ENCODE results near the gene RAB17.

Gene RAB17

DNA sequence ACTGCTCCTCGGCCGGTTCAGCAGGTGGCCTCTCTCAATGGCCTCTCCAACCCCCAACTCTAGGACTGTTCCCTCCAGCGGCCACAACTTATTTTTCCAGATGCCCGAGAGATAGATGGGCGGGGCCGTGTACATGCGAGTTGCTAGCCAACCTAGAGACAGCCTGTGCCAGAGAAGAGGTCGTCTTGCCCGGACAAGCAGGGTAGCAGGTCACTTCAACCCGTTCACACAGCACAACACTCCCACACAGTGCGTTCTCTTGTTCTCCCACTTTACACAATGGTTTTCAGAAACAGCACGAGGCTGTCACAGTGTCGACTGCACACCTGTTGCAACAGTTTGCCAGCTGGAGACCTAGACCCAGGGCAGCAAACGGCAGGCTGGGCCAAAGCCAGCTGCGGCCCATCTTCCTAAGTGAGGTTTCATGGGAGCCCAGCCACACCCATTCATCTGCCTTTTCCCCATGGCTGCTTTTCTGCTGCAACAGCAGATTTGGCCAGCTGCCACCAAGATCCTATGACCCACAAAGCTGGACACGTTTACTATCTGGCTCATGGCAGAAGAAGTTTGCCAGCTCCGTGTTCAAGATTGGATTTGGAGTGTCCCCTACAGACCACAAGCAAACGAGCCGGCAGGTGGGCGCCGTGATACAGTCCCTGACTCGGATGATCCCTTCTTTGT lies 31.4 kb downstream of the RAB17 start:
- DNase-seq (ENCODE audit: low read depth): no peak

- DNase-seq (ENCODE audit: low read depth): no peak
These were observed 32.9 kb downstream of the RAB17 start for GRCh38 chr2:237557633-237558015.

- no peak for DNase-seq (ENCODE audit: low read depth)
These were observed 33.5 kb downstream of the RAB17 start for GRCh38 chr2:237556773-237557632.

DNA sequence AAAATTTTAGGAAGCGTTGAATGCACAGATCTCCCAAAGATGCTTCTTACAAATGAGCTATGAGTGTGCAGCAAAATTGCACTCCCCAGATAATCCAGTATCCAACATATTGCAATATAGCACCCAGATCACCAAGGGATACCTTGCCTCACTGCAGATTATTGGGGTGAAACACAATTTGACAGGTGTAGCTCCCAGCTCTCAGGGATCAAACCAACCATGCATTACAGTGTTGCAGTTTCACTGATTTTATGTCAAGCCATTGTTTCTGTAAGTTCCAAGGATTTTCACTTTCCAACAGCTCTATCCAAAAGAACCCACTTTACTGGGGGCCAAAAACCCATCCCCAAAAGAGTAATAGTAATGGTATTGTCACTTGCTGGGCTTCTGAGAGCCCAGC lies 35.0 kb downstream of the RAB17 start:
- DNase-seq (ENCODE audit: low read depth): no peak

DNA sequence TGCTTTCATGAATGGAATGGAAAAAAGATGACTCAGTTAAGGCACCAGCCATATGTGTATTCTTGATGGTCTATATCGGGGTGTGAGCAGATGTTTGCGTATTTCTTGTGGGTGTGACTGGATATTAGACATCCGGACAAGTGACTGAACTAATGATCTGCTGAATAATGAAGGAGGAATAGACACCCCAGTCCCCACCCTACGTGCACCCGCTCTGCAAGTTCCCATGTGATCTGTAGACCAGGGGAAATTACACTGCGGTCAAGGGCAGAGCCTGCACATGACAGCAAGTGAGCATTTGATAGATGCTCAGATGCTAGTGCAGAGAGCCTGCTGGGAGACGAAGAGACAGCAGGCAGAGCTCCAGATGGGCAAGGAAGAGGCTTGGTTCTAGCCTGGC lies 36.6 kb downstream of the RAB17 start:
- DNase-seq (ENCODE audit: low read depth): no peak

- DNase-seq (ENCODE audit: low read depth): no peak
These were observed 37.6 kb downstream of the RAB17 start for GRCh38 chr2:237552908-237553307.

GRCh38 chr2:237551071-237551574 lies 39.4 kb downstream of the RAB17 start:
- DNase-seq (ENCODE audit: low read depth): no peak

DNA sequence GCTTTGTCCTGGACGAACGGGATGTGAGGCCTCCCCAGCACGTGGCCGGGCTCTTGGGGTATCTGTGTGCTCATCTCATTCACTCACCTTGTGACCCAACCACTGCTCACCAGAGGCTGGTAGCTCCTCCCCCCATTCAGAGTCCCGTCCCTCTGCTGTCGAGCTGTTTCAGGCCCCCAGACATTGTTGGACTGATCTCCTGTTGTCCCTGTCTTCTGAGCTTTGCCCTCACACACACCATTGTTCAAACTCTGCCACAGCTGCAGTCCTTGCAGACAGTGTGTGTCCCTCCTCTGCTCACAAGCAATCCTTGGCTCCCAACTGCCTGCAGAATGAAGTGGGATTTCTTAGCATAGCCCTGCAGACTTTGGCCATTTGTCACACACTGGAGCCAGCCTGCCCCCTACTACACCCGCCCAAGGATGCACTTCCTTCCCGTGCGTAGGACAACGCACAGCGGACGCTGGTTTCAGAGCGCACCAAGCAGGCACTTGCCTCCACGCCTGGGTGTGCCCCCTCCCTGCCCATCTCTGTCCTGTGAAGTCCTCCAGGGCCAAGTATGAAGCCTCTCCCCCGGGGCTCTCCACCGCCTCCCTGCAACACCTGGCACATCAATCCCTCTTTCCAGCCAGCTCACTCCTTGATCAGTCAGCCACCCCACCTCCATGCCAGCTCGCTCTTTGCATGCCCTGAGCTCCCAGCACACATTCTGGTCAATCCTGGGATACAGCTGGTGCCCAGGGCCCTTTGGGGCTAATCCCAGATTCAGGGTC lies 40.7 kb downstream of the RAB17 start:
- no peak for DNase-seq (ENCODE audit: low read depth)

- no peak for DNase-seq (ENCODE audit: low read depth)
These were observed 41.3 kb downstream of the RAB17 start for GRCh38 chr2:237549216-237549615.

DNA sequence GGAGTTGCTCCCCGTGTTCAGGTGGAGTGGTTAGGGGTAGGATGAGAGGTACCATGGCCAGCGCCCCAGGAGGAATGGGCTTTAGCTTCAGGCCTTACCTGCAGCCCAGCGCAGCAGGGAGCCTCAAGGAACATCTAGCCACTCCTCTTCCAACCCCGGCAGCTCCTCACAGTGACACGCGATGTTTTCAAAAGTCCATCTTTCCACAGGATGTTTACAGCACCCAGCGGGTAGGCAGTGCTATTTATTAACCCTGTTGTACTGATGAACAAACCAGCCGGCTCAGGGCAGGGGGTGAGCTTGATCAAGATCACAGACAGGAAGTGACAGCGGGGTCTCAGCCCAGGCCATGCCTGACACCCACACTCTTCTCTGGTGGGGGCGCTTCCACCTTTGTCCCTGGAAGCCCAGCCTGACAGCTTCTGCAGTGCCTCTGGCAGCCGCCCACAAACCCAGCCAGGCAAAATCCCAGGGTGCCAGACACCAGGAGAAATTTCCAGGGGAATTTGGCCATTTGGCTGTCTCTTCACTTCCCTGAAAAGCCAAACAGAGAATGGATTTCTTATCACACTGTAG lies 42.6 kb downstream of the RAB17 start:
- DNase-seq (ENCODE audit: low read depth): no peak

DNA sequence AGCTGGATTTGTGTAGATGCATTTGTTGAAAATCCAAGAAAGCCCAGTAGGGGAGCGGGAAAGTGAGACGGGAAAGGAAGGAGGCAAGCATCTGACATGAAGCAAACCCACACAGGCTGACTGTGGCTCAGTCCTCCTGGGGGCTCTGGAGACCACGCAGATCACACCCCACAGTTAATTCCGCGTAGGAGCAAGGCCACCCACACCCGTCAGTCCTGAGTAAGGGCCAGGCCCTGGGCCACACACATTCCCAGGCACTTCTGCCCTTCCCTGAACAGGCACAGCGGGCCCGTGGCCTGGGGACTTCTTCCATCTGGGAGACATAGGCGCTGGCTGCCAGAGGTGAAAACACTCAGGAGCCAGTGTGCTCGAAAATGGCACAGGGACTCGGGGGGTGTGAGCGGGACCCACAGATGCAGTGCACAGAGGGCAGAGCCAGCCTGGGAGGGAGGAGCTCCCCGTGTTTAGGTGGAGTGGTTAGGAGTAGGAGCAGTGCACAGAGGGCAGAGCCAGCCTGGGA lies 43.6 kb downstream of the RAB17 start:
- no peak for DNase-seq (ENCODE audit: low read depth)

DNA sequence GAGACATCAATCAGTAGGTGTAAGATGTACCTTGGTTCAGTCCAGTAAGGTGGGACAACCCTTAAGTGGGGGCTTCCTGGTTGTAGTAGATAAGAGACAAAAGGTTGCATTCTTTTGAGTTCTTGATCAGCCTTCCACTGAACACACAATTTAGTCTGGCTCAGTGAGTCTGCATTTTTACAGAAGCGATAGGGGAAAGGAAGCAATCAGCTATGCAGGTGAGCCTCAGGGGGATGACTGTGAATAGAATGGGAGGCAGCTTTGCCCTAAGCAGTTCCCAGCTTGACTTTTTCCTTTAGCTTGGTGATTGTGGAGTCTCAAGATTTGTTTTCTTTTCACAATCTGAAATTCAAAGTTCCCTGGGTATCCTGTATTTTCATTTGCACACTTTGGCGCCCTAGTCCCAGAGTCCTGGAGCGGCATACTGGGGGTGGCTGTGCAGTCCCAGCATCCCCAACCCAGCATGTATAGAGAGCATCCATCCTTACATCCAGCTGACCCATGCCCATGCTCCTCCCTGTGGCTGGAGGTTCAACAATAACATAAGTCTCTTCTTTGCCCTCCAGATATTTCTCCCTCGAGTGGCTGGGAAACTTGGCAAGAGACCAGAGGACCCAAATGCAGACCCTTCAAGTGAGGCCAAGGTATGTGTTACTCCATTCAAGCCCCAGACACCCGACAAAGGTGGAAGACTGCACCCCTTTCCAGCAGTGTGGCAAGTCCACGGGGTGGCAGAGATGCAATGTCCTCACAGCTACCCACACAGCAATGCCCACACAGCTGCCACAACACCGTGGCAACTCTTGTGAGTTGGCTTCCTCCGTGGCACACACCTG lies 44.3 kb downstream of the RAB17 start:
- no peak for DNase-seq (ENCODE audit: low read depth)

GRCh38 chr2:237542001-237542704 lies 48.4 kb downstream of the RAB17 start:
- no peak for DNase-seq (ENCODE audit: low read depth)

- DNase-seq (ENCODE audit: low read depth): no peak
These were observed 49.3 kb downstream of the RAB17 start for GRCh38 chr2:237541243-237541642.

- no peak for DNase-seq (ENCODE audit: low read depth)
These were observed 49.7 kb downstream of the RAB17 start for GRCh38 chr2:237540823-237541222.

DNA sequence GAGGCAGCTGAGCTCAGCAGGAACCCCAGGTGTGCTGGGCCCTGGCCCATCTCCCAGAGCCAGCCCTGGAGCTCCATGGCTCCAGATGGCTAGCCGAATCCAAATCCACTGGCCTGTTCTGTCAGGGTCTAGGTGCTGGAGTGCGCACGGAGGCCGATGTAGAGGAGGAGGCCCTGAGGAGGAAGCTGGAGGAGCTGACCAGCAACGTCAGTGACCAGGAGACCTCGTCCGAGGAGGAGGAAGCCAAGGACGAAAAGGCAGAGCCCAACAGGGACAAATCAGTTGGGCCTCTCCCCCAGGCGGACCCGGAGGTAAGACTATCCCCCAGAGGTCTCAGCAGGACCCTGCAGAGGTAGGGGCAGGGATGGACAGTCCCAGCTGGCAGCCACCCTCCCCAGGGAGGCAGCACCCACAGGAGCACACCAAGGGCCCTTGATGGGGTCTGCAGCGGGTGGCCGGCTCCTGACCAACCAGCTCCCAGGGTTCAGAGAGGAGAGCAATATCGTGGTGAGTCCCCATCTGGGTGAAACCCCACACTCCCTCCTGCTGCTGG lies 50.2 kb downstream of the RAB17 start:
- no peak for DNase-seq (ENCODE audit: low read depth)

DNA sequence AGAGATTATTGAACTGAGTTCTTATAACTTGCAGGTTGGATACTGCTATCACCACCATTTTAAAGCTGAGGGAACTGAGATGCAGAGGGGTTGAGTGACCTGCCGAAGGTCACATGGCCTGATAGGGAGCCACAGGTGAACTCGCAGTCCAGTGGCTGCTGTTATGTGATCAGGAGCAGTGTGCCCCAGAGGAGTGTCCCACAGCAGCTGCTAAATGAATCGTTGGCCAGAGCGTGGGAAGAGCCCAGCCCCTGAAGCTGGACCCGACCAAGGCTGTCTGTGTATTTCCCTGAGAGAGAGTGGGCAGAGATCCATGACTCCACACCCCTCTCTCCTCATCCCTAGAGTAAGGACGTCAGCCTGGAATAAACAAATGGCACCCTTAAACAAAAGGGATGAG lies 50.9 kb downstream of the RAB17 start:
- DNase-seq (ENCODE audit: low read depth): no peak

- no peak for DNase-seq (ENCODE audit: low read depth)
These were observed 51.6 kb downstream of the RAB17 start for GRCh38 chr2:237538901-237539300.

DNA sequence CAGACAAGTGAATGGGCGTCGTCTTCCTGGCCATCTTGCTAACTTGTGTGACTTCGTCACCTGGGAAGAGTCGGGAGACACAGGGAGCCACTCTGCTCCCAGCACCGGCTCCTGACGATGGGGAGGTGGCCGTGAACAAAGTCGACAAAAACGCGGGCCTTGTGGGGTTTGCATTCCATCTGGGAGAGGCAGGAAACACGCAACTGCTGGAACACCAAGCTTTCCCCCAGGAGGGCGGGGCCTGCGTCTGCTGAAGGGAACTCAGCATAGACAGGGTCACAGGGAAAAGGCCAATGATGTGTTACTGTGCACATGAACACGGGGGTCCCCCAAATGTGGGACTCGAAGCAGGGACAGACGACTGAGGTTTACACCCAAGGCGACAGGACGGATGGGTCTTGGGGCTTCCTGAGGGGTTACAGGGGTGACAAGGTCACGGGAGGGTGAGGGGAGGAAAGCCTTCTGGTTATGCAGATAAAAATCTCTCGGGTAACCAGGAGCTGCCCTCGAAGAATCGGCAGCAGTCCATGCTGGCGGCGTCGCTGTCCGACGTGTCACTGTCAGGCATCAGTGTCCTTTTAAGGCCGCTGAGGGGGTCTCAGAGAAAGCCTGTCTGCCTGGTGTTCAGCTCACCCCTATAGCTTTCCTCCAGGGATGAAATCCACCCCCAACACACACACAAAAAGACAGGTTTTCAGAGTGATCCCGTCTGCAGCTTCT lies 52.4 kb downstream of the RAB17 start:
- DNase-seq (ENCODE audit: low read depth): no peak
